ENCODE data around the gene CLDN12. TPM values are rescaled to one million over a fixed set of nuclear protein-coding genes. Genes with fewer than 3 reads are reported as not detected.
"Not testable (repeated sequence)": the region's sequence is repeated elsewhere in the genome, so short reads cannot be mapped to it uniquely, and the experiment has no call there.

CLDN12 gene
- total RNA-seq, 6 experiments from 2014 or later = 36.6 to 42.0 (median 38.5) TPM

- DNase-seq = no peak
Measured at GRCh38 chr7:90461219-90461618, 58.0 kb downstream of the CLDN12 start.

GRCh38 chr7:90463151-90463628 is 59.9 kb downstream of the CLDN12 start:
- H3K9me3 Mint-ChIP-seq = peaks cover 26% of the 10 kb centered on the region
- peak overlapping the region; percentile 61 for H3K4me3 Mint-ChIP-seq
- H3K36me3 Mint-ChIP-seq (ENCODE audit: low read depth) = peaks cover 18% of the 10 kb centered on the region
- DNase-seq; H3K4me1 Mint-ChIP-seq (ENCODE audit: low read depth); H3K27me3 Mint-ChIP-seq (ENCODE audit: insufficient read depth); H3K27ac Mint-ChIP-seq: not testable (repeated sequence)

More at GRCh38 chr7:90461219-90461618, 58.0 kb downstream of the CLDN12 start:
- TF ChIP-seq CTCF (IDR thresholded peaks at IDR 0.05) = no peak
- Mint-ChIP-seq H3K27me3 (ENCODE audit: insufficient read depth) (no peaks in the 10 kb centered on the region; the same call in 1 of the 2 replicates), H3K4me1 (ENCODE audit: low read depth) (peaks cover 7% of the 10 kb centered on the region; the same call in 1 of the 2 replicates), H3K27ac (no peak overlapping the region), H3K36me3 (ENCODE audit: low read depth) (peaks cover 18% of the 10 kb centered on the region), H3K9me3 (peaks cover 26% of the 10 kb centered on the region), H3K4me3 (no peak overlapping the region)

Other genes starting within 250 kb of the CLDN12 start
- 10 to 100 TPM; 19.6 to 67.4 (median 65.7) TPM for gene STEAP1, start 249.0 kb upstream of the CLDN12 start, total RNA-seq (2021; fragmentation: NEBNext Ultra II Directional; extraction: Animal tissue kit (Norgen Biotek cat#: 25700))
- gene STEAP2, start 191.7 kb upstream of the CLDN12 start, total RNA-seq (2021; fragmentation: NEBNext Ultra II Directional; extraction: Animal tissue kit (Norgen Biotek cat#: 25700)) = 10 to 100 TPM; 11.0 to 18.1 (median 14.9) TPM
- 1 to 10 TPM in 4 of 6 experiments, under 1 TPM in 2; 0.71 to 2.4 (median 1.2) TPM for gene CFAP69, start 158.3 kb upstream of the CLDN12 start, total RNA-seq (2021; fragmentation: NEBNext Ultra II Directional; extraction: Animal tissue kit (Norgen Biotek cat#: 25700))
- gene FAM237B, start 82.2 kb upstream of the CLDN12 start, total RNA-seq (2021; fragmentation: NEBNext Ultra II Directional; extraction: Animal tissue kit (Norgen Biotek cat#: 25700)) = not detected
- 10 to 100 TPM; 19.9 to 27.2 (median 23.3) TPM for gene GTPBP10, start 56.7 kb upstream of the CLDN12 start, total RNA-seq (2021; fragmentation: NEBNext Ultra II Directional; extraction: Animal tissue kit (Norgen Biotek cat#: 25700))
- gene PTTG1IP2, start 66.2 kb downstream of the CLDN12 start, total RNA-seq (2021; fragmentation: NEBNext Ultra II Directional; extraction: Animal tissue kit (Norgen Biotek cat#: 25700)) = not detected
- 10 to 100 TPM; 18.4 to 28.6 (median 27.2) TPM for gene CDK14, start 192.9 kb downstream of the CLDN12 start, total RNA-seq (2021; fragmentation: NEBNext Ultra II Directional; extraction: Animal tissue kit (Norgen Biotek cat#: 25700))

Data from HFFc6 (cell line).